IPS DF 4.7 (cell line): ENCODE data around the gene CPNE7.

ENCODE experiments used
- DNase-seq: peaks from one replicate; pipeline ENCODE4 v3.0.0-alpha.2; 2013; ENCODE audit warnings: low spot score; ENCODE audit errors: extremely low read depth

Gene CPNE7

GRCh38 chr16:89575247-89576152, at the start of gene CPNE7:
Gene CPNE7 (plus strand): TSS chr16:89575758. CDS start chr16:89575898, 140 bp downstream.
- DNase-seq, result no peak

GRCh38 chr16:89529097-89529496, 46.5 kb upstream of the CPNE7 start:
- no peak for DNase-seq

GRCh38 chr16:89530401-89531381, 44.9 kb upstream of the CPNE7 start:
- no peak for DNase-seq

GRCh38 chr16:89531821-89532526, 43.6 kb upstream of the CPNE7 start:
- no peak for DNase-seq

- DNase-seq, result no peak
Observed at GRCh38 chr16:89534252-89534756, 41.3 kb upstream of the CPNE7 start.

GRCh38 chr16:89536371-89536770, 39.2 kb upstream of the CPNE7 start:
- no peak for DNase-seq

GRCh38 chr16:89536886-89537548, 38.5 kb upstream of the CPNE7 start:
- DNase-seq, result no peak

GRCh38 chr16:89537549-89537925, 38.0 kb upstream of the CPNE7 start:
- no peak for DNase-seq

GRCh38 chr16:89538286-89538685, 37.3 kb upstream of the CPNE7 start:
- no peak for DNase-seq

- no peak for DNase-seq
Observed at GRCh38 chr16:89540557-89540956, 35.0 kb upstream of the CPNE7 start.

GRCh38 chr16:89541792-89542191, 33.8 kb upstream of the CPNE7 start:
- no peak for DNase-seq

GRCh38 chr16:89544113-89544512, 31.4 kb upstream of the CPNE7 start:
- no peak for DNase-seq

GRCh38 chr16:89544713-89545043, 30.9 kb upstream of the CPNE7 start:
- no peak for DNase-seq

- DNase-seq, result no peak
Observed at GRCh38 chr16:89545044-89545830, 30.3 kb upstream of the CPNE7 start.

GRCh38 chr16:89545831-89546574, 29.6 kb upstream of the CPNE7 start:
- DNase-seq, result no peak

GRCh38 chr16:89546781-89547180, 28.8 kb upstream of the CPNE7 start:
- no peak for DNase-seq

- no peak for DNase-seq
Observed at GRCh38 chr16:89547291-89547690, 28.3 kb upstream of the CPNE7 start.

GRCh38 chr16:89547860-89548259, 27.7 kb upstream of the CPNE7 start:
- no peak for DNase-seq

- no peak for DNase-seq
Observed at GRCh38 chr16:89548344-89549006, 27.1 kb upstream of the CPNE7 start.
